ENCODE data around the gene MRGPRF.

The MRGPRF gene

DNA sequence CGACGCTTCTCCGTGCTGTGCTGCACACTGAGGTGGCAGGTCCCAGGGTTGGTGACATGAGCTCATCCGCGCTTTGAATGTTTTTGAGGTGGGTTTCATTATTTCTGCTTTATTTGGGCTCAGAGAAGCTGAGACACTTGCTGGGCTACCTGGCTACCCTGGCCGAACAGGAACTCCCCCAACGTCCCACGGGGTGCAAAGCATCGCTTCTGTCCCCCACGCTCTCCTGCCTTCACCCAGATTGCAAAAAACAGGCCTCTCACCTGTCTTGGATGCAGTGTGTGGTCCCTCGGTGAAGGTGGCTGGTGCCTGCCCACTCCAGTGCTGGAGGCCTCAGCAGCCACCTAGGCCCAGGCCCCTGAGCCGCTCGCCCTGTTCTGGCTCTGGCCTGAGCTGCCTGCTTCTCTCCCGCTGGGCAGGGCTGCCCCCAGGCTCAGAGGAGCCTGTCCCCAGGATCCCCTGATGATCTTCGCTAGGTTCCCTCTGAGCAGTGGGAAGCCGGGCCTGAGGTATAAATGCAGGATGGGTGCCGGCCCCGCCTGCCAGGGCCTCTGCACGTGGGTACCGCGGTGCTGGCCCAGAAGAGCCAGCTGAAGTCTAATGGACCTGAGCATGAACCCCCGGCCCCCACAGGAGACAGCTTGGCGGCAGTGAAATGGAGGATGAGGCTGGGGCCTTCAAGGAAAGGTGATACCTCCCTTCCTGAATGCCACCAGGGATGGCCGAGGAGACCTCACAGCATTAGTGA is 16.5 kb downstream of the MRGPRF start:
- H3K9me3 ChIP-seq (ENCODE audit: insufficient read depth, low read depth, low read length), result no peaks in the 10 kb centered on the region
- no peak overlapping the region for H3K4me3 ChIP-seq (ENCODE audit: low read length, poor library complexity, severe bottlenecking)
- H3K4me2 ChIP-seq (ENCODE audit: low read depth, low read length, poor library complexity, severe bottlenecking), result no peak overlapping the region
- no peaks in the 10 kb centered on the region for H3K9me2 ChIP-seq (replicated peaks; ENCODE audit: low read depth, low read length)
- no peak overlapping the region for H3K9ac ChIP-seq (ENCODE audit: low read depth, low read length, poor library complexity, severe bottlenecking)
- TF ChIP-seq, protein P1, sequence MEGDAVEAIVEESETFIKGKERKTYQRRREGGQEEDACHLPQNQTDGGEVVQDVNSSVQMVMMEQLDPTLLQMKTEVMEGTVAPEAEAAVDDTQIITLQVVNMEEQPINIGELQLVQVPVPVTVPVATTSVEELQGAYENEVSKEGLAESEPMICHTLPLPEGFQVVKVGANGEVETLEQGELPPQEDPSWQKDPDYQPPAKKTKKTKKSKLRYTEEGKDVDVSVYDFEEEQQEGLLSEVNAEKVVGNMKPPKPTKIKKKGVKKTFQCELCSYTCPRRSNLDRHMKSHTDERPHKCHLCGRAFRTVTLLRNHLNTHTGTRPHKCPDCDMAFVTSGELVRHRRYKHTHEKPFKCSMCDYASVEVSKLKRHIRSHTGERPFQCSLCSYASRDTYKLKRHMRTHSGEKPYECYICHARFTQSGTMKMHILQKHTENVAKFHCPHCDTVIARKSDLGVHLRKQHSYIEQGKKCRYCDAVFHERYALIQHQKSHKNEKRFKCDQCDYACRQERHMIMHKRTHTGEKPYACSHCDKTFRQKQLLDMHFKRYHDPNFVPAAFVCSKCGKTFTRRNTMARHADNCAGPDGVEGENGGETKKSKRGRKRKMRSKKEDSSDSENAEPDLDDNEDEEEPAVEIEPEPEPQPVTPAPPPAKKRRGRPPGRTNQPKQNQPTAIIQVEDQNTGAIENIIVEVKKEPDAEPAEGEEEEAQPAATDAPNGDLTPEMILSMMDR (conservative IDR thresholded peaks at IDR 0.05; ENCODE audit: low read length), result no peak
- no peak for TF ChIP-seq EZH2phosphoT487 (IDR thresholded peaks at IDR 0.05; ENCODE audit: borderline replicate concordance)
- no peaks in the 10 kb centered on the region for H3K4me1 ChIP-seq (ENCODE audit: insufficient read depth, low read length, poor library complexity, severe bottlenecking)
- H3K27me3 ChIP-seq (ENCODE audit: insufficient read depth, low read length, poor library complexity, severe bottlenecking), result no peaks in the 10 kb centered on the region
- H4K20me1 ChIP-seq (ENCODE audit: insufficient read depth, low read length, poor library complexity, severe bottlenecking), result no peaks in the 10 kb centered on the region
- no peaks in the 10 kb centered on the region for H3K36me3 ChIP-seq (ENCODE audit: insufficient read depth, low read length)
- H2AFZ ChIP-seq (ENCODE audit: low read length), result no peak overlapping the region
- H3K79me2 ChIP-seq (ENCODE audit: insufficient read depth, low read length), result no peaks in the 10 kb centered on the region
- no peaks in the 10 kb centered on the region for H3F3A ChIP-seq (ENCODE audit: low read depth)

DNA sequence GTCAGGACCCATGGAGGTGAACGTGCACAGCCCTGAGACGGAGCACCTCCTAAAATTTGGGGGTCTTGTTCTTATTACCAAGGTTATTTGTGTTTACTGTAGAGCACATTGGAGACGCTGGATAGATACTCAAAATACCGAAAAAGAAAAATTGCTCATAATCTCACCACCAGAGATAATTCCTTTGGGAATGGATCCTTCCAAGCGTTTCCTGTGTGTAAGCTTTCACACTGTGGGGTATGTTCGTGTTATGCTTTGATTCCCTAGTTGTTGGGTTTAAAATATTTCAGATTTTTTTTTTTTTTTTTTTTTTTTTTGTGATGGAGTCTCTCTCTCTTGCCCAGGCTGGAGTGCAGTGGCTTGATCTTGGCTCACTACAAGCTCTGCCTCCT is 18.2 kb downstream of the MRGPRF start:
- H3K9me2 ChIP-seq (replicated peaks; ENCODE audit: low read depth, low read length), result no peaks in the 10 kb centered on the region
- H4K20me1 ChIP-seq (ENCODE audit: insufficient read depth, low read length, poor library complexity, severe bottlenecking), result no peaks in the 10 kb centered on the region

DNA sequence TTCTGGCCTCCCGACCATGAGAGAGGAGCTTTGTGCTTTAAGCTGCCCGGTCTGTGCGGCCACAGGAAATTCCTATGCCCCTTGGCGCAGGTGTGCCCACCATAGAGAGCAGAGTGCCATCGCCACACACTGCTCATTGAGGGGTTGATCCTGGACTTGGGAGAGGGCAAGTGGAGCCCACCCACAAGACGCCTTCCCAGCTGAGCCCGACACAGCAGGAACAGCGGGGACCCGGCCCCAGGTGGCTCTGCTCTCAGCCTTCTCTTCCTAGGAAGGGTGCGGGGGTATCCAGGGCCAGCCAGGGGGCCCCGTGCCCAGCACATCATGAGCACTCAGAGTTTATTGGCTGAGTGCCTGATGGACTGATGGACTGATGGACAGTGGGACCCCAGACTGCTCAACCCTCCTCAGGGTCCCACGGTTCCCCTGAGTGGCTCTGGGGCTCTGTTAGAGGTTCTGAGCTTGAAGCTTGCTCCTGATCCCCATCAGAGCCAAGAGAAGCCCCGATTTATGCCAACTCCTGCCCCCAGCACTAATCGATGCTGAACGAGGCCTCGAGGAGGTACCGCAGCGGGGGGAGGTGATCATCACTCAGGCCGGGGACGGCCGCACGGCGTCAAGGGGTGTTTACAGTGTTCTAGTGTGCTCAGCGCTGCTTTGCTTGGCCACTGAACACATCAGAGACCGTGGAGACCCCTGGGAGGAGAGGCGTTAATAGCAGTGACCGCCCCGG is 18.7 kb downstream of the MRGPRF start:
- H3K4me3 ChIP-seq (ENCODE audit: low read length, poor library complexity, severe bottlenecking), result no peak overlapping the region
- no peak overlapping the region for H2AFZ ChIP-seq (ENCODE audit: low read length)
- H3K9ac ChIP-seq (ENCODE audit: low read depth, low read length, poor library complexity, severe bottlenecking), result no peak overlapping the region
- H3K4me2 ChIP-seq (ENCODE audit: low read depth, low read length, poor library complexity, severe bottlenecking), result no peak overlapping the region
- H3K9me3 ChIP-seq (ENCODE audit: insufficient read depth, low read depth, low read length), result no peaks in the 10 kb centered on the region
- H3K4me1 ChIP-seq (ENCODE audit: insufficient read depth, low read length, poor library complexity, severe bottlenecking), result no peaks in the 10 kb centered on the region
- H3K79me2 ChIP-seq (ENCODE audit: insufficient read depth, low read length), result no peaks in the 10 kb centered on the region
- no peaks in the 10 kb centered on the region for H3K9me2 ChIP-seq (replicated peaks; ENCODE audit: low read depth, low read length)
- H3K27me3 ChIP-seq (ENCODE audit: insufficient read depth, low read length, poor library complexity, severe bottlenecking), result no peaks in the 10 kb centered on the region
- TF ChIP-seq, protein P1 (conservative IDR thresholded peaks at IDR 0.05; ENCODE audit: low read length), result no peak
- no peak for TF ChIP-seq EZH2phosphoT487 (IDR thresholded peaks at IDR 0.05; ENCODE audit: borderline replicate concordance)
- no peaks in the 10 kb centered on the region for H3F3A ChIP-seq (ENCODE audit: low read depth)
- no peaks in the 10 kb centered on the region for H4K20me1 ChIP-seq (ENCODE audit: insufficient read depth, low read length, poor library complexity, severe bottlenecking)
- no peaks in the 10 kb centered on the region for H3K36me3 ChIP-seq (ENCODE audit: insufficient read depth, low read length)

More for the DNA sequence above, 18.2 kb downstream of the MRGPRF start:
- no peaks in the 10 kb centered on the region for H3F3A ChIP-seq (ENCODE audit: low read depth)
- H3K27me3 ChIP-seq (ENCODE audit: insufficient read depth, low read length, poor library complexity, severe bottlenecking), result no peaks in the 10 kb centered on the region
- no peaks in the 10 kb centered on the region for H3K9me3 ChIP-seq (ENCODE audit: insufficient read depth, low read depth, low read length)
- TF ChIP-seq, protein P1 (conservative IDR thresholded peaks at IDR 0.05; ENCODE audit: low read length), result no peak
- no peak for TF ChIP-seq EZH2phosphoT487 (IDR thresholded peaks at IDR 0.05; ENCODE audit: borderline replicate concordance)
- H3K4me2 ChIP-seq (ENCODE audit: low read depth, low read length, poor library complexity, severe bottlenecking), result no peak overlapping the region
- no peaks in the 10 kb centered on the region for H3K79me2 ChIP-seq (ENCODE audit: insufficient read depth, low read length)
- no peak overlapping the region for H3K4me3 ChIP-seq (ENCODE audit: low read length, poor library complexity, severe bottlenecking)
- H3K4me1 ChIP-seq (ENCODE audit: insufficient read depth, low read length, poor library complexity, severe bottlenecking), result no peaks in the 10 kb centered on the region
- no peak overlapping the region for H2AFZ ChIP-seq (ENCODE audit: low read length)
- no peaks in the 10 kb centered on the region for H3K36me3 ChIP-seq (ENCODE audit: insufficient read depth, low read length)
- H3K9ac ChIP-seq (ENCODE audit: low read depth, low read length, poor library complexity, severe bottlenecking), result no peak overlapping the region

Measured in Loucy (cell line).